GM19099 (cell line): ENCODE results near the gene LY6G6D.

Experiments
- POLR2A ChIP-seq: IDR thresholded peaks from 3 replicates; pipeline ENCODE4 v1.6.1; 2011; ENCODE audit warnings: low read depth; ENCODE audit not compliant: insufficient read length; ENCODE audit errors: extremely low read depth

Gene LY6G6D

GRCh38 chr6:31705931-31706330, 9.2 kb upstream of the LY6G6D start:
- TF ChIP-seq POLR2A, result no peak

- TF ChIP-seq POLR2A, result no peak
Measured at GRCh38 chr6:31706599-31706998, 8.5 kb upstream of the LY6G6D start, which contains the start of gene LY6G6F. Gene LY6G6F (plus strand): TSS chr6:31706866. CDS start chr6:31706907, 41 bp downstream.

- no peak for TF ChIP-seq POLR2A
Measured at GRCh38 chr6:31707701-31708100, 7.4 kb upstream of the LY6G6D start.

- no peak for TF ChIP-seq POLR2A
Measured at GRCh38 chr6:31708224-31708623, 6.9 kb upstream of the LY6G6D start.

- TF ChIP-seq POLR2A, result no peak
Measured at GRCh38 chr6:31710523-31711219, 4.5 kb upstream of the LY6G6D start.

- TF ChIP-seq POLR2A, result no peak
Measured at GRCh38 chr6:31711233-31711632, 3.9 kb upstream of the LY6G6D start.

- no peak for TF ChIP-seq POLR2A
Measured at GRCh38 chr6:31712296-31712695, 2.9 kb upstream of the LY6G6D start.

- no peak for TF ChIP-seq POLR2A
Measured at GRCh38 chr6:31713465-31713864, 1.7 kb upstream of the LY6G6D start.

- TF ChIP-seq POLR2A, result no peak
Measured at GRCh38 chr6:31713991-31714684, 1.0 kb upstream of the LY6G6D start.

GRCh38 chr6:31717499-31718222, 2.5 kb downstream of the LY6G6D start:
- TF ChIP-seq POLR2A, result no peak

- no peak for TF ChIP-seq POLR2A
Measured at GRCh38 chr6:31718265-31718664, 3.1 kb downstream of the LY6G6D start.

- TF ChIP-seq POLR2A, result no peak
Measured at GRCh38 chr6:31719001-31719400, 3.9 kb downstream of the LY6G6D start.

GRCh38 chr6:31720196-31720770, 5.1 kb downstream of the LY6G6D start:
- no peak for TF ChIP-seq POLR2A

GRCh38 chr6:31721351-31722020, 6.3 kb downstream of the LY6G6D start, which contains the start of gene LY6G6C:
Gene LY6G6C (minus strand): TSS chr6:31721746. CDS start chr6:31721679, 67 bp downstream.
- TF ChIP-seq POLR2A, result no peak

- no peak for TF ChIP-seq POLR2A
Measured at GRCh38 chr6:31722173-31722572, 7.0 kb downstream of the LY6G6D start.

GRCh38 chr6:31723245-31723979, 8.3 kb downstream of the LY6G6D start, which contains the start of gene MPIG6B:
Gene MPIG6B (plus strand): TSS chr6:31723373. CDS start chr6:31723384, 11 bp downstream.
- TF ChIP-seq POLR2A, result no peak
